ACC112 (cell line): ENCODE measurements around the gene NAP1L3.

Experiments used
- H2AFZ ChIP-seq: fragments of 200-600 bp; sonication (generic); one replicate; pipeline ENCODE4 v1.6.0; 2017; ENCODE audit warnings: antibody characterized with exemption, low read length; ENCODE audit not compliant: unreplicated experiment
- H3K27ac ChIP-seq: fragments of 200-600 bp; sonication (generic); 2 replicates; pipeline ENCODE4 v1.5.1; 2014; ENCODE audit warnings: low read depth, mild to moderate bottlenecking, antibody characterized with exemption, low read length, moderate library complexity
- H3K27me3 ChIP-seq: fragments of 200-600 bp; sonication (generic); 2 replicates; pipeline ENCODE4 v1.6.1; 2014; ENCODE audit warnings: mild to moderate bottlenecking, antibody characterized with exemption, low read length, moderate library complexity, mixed read lengths; ENCODE audit not compliant: insufficient read depth
- H3K36me3 ChIP-seq: fragments of 200-600 bp; sonication (generic); 2 replicates; pipeline ENCODE4 v1.6.1; 2016; ENCODE audit warnings: mild to moderate bottlenecking, antibody characterized with exemption, low read length, moderate library complexity, mixed read lengths; ENCODE audit not compliant: insufficient read depth
- H3K4me1 ChIP-seq: fragments of 200-600 bp; sonication (generic); one replicate; pipeline ENCODE4 v1.6.1; 2016; ENCODE audit warnings: low read length, mixed read lengths; ENCODE audit not compliant: insufficient read depth, unreplicated experiment, control insufficient read depth
- H3K4me3 ChIP-seq: fragments of 200-600 bp; sonication (generic); 2 replicates; pipeline ENCODE4 v1.5.1; 2014; ENCODE audit warnings: mild to moderate bottlenecking, low read depth, low read length
- H3K79me2 ChIP-seq: fragments of 200-600 bp; sonication (generic); one replicate; pipeline ENCODE4 v1.6.0; 2016; ENCODE audit warnings: low read length; ENCODE audit not compliant: control insufficient read depth, unreplicated experiment, insufficient read depth

The NAP1L3 gene, protein sequence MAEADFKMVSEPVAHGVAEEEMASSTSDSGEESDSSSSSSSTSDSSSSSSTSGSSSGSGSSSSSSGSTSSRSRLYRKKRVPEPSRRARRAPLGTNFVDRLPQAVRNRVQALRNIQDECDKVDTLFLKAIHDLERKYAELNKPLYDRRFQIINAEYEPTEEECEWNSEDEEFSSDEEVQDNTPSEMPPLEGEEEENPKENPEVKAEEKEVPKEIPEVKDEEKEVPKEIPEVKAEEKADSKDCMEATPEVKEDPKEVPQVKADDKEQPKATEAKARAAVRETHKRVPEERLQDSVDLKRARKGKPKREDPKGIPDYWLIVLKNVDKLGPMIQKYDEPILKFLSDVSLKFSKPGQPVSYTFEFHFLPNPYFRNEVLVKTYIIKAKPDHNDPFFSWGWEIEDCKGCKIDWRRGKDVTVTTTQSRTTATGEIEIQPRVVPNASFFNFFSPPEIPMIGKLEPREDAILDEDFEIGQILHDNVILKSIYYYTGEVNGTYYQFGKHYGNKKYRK

DNA sequence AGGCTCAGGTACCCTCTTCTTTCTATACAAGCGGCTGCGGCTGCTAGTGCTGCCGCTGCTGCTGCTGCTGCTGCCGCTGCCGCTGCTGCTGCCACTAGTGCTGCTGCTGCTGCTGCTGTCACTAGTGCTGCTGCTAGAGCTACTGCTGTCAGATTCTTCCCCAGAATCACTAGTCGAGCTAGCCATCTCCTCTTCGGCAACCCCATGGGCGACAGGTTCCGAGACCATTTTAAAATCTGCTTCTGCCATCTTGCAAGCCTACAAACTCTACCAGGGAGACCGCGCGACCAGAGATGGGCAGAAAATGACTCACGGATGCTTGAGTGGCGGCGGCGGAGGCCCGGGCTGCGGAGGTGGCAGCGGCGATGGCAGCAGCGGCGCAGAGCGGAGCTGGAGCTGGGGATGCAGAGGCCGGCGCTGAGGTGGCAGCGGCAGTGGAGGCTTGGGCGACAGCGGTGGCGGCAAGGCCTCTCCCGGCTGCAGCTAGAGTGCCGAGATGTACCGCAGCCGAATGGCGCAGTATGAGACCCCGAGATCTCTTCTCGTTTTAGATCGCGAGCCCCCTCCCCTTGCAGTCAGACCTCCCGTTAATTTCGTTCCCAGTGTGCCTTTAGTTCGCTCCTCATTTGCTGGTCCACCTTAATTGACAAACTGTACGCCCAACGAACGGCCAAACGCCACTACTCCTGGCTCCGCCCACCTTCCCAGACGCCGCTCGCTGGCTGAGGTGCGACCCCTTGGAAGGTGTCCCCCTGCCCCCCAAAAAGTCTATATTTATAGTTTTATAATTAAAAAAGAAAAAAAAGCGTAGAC lies at the start of gene NAP1L3:
Gene NAP1L3, minus strand, starts transcription at position 523 of the 813 bp plus-strand sequence. Its CDS starts 274 bp downstream, at position 249.
- no peak within 1 kb of the TSS for H3K4me3 ChIP-seq
- H3K36me3 ChIP-seq: no peaks in the 10 kb centered on the region
- H3K27ac ChIP-seq: no peak within 1 kb of the TSS
- no peaks in the 10 kb centered on the region for H3K79me2 ChIP-seq
- H3K4me1 ChIP-seq: no peaks in the 10 kb centered on the region
- peaks cover 4% of the 10 kb centered on the region; the same call in 1 of the 2 replicates for H3K27me3 ChIP-seq
- H2AFZ ChIP-seq: no peak within 1 kb of the TSS

DNA sequence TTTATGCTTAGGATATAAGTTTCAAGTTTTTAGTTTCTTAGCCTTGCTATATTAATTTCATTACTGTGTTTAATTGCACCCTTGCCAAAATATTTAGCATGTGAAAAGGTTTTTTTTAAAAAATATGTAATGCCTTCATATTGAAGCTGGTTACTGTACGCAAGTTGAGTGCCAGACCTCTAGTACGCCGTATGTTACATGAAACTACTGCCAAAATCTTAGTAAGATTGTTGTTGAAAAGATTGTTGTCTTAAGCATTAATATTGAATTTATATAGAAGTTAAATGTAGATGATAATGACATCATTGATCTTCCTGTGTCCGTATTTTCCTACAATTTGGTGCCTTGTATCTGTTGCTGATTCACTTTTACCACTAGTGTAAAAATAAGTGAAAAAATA lies 37.7 kb upstream of the NAP1L3 start:
- no peak overlapping the region for H3K4me3 ChIP-seq

DNA sequence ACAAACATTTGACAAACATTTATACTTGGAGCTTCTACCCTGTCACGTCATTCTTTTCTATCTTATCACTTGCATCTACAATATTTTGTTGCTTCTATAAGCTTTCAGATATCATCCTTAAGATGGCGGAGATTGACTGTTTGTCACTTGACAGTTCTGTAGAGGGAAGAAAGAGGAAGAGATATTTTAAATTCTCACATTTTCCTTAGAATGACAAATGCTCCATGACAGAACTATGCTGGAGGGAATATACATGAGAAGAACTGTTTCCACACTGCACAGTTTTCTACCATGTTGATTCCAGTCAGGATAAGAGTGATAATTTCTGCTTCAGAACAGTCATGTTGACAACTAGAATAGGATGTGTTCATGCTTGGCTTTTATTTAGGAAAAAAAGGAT lies 30.3 kb upstream of the NAP1L3 start:
- Histone ChIP-seq H3K4me3 (no peak overlapping the region), H2AFZ (no peak overlapping the region), H3K27me3 (no peaks in the 10 kb centered on the region), H3K36me3 (no peaks in the 10 kb centered on the region), H3K27ac (no peak overlapping the region), H3K79me2 (no peaks in the 10 kb centered on the region), H3K4me1 (no peaks in the 10 kb centered on the region)

More for the DNA sequence above, 37.7 kb upstream of the NAP1L3 start:
- H3K27ac ChIP-seq: no peak overlapping the region
- no peaks in the 10 kb centered on the region for H3K79me2 ChIP-seq
- H3K4me1 ChIP-seq: no peaks in the 10 kb centered on the region
- no peaks in the 10 kb centered on the region for H3K36me3 ChIP-seq
- H3K27me3 ChIP-seq: no peaks in the 10 kb centered on the region
- H2AFZ ChIP-seq: no peak overlapping the region

DNA sequence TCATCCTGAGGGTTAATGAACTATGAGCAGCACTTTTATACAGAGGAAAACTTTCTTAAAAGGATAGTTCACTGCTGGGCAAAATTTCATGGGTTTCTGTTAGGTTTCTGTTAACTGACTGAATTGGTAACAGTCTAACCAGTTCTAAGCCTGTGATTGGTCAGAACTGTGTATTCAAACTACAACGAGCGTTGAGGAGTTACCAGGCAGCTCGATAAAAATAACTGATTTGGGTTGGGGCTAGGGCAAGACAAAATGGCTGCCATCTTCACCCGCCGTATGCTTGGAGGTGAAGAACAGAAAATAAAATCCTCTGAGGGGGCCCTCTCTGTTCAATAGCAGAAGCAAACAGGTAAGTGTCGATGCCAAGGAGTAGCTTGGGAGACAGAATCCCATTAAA lies 22.6 kb upstream of the NAP1L3 start:
- Histone ChIP-seq H3K36me3 (no peaks in the 10 kb centered on the region), H3K4me1 (no peaks in the 10 kb centered on the region), H3K27ac (no peak overlapping the region), H2AFZ (no peak overlapping the region), H3K27me3 (no peaks in the 10 kb centered on the region), H3K79me2 (no peaks in the 10 kb centered on the region), H3K4me3 (no peak overlapping the region)

DNA sequence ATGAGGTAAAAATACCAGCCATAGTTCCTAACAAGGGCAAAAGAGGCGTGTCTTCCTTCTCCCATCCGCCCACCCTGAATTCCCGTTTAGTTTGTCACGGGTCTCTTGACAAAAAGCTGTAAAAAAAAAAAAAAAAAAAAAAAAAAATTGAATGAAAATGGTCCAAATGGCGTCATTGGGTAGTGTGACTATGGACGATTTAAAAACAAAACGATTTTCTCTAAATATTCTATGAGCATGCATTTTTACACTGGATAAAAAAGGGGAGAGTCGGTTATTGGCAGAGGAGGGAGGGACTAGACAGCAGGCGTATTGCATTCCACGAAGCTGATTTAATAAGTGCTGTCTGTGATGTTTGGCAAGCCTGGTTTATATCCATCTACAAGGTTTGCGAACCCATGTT lies 492 bp upstream of the NAP1L3 start, which contains the start of gene FAM133A:
Gene FAM133A, plus strand, starts transcription at position 338 of the 403 bp plus-strand sequence. CDS start 35,214 bp downstream, outside the sequence.
- H2AFZ ChIP-seq: no peak within 1 kb of the TSS

DNA sequence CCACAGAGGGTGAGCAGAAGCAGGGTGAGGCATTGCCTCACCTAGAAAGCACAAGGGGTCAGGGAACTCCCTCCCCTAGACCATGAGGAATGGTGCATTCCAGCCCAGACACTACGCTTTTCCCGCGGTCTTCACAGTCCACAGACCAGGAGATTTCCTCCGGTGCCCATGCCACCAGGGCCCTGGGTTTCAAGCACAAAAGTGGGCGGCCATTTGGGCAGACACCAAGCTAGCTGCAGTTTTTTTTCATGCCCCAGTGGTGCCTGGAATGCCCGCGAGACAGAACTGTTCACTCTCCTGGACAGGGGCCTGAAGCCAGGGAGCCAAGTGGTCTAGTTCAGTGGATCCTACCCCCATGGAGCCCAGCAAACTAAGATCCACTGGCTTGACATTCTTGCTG lies 12.8 kb downstream of the NAP1L3 start:
- no peak overlapping the region for H3K4me3 ChIP-seq
- no peaks in the 10 kb centered on the region for H3K4me1 ChIP-seq
- H3K79me2 ChIP-seq: no peaks in the 10 kb centered on the region
- no peak overlapping the region for H3K27ac ChIP-seq
- no peaks in the 10 kb centered on the region for H3K36me3 ChIP-seq
- H3K27me3 ChIP-seq: no peaks in the 10 kb centered on the region
- H2AFZ ChIP-seq: no peak overlapping the region

More for the DNA sequence above, 492 bp upstream of the NAP1L3 start, which contains the start of gene FAM133A:
- no peak within 1 kb of the TSS for H3K27ac ChIP-seq
- H3K4me1 ChIP-seq: no peaks in the 10 kb centered on the region
- H3K79me2 ChIP-seq: no peaks in the 10 kb centered on the region
- H3K27me3 ChIP-seq: peaks cover 4% of the 10 kb centered on the region; the same call in 1 of the 2 replicates
- H3K4me3 ChIP-seq: no peak within 1 kb of the TSS
- no peaks in the 10 kb centered on the region for H3K36me3 ChIP-seq

DNA sequence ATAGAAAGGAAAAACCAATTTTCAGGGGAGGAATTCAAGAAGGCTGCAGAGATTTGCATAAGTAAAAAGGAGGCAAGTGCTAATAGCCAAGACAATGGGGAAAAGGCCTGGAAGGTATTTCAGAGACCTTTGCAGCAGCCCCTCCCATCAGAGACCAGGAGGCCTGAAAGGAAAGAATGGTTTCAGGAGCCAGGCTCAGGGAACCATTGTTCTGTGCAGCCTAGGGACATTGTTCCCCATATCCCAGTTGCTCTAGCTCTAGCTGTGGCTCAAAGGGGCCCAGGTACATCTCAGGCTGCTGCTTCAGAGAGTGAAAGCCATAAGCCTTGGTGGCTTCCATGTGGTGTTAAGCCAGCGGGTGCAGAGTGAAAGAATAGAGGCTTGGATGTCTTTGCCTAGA lies 24.0 kb downstream of the NAP1L3 start:
- H3K36me3 ChIP-seq: no peaks in the 10 kb centered on the region
- H2AFZ ChIP-seq: no peak overlapping the region
- H3K4me3 ChIP-seq: no peak overlapping the region
- no peaks in the 10 kb centered on the region for H3K4me1 ChIP-seq
- no peak overlapping the region for H3K27ac ChIP-seq
- no peaks in the 10 kb centered on the region for H3K27me3 ChIP-seq
- H3K79me2 ChIP-seq: no peaks in the 10 kb centered on the region

DNA sequence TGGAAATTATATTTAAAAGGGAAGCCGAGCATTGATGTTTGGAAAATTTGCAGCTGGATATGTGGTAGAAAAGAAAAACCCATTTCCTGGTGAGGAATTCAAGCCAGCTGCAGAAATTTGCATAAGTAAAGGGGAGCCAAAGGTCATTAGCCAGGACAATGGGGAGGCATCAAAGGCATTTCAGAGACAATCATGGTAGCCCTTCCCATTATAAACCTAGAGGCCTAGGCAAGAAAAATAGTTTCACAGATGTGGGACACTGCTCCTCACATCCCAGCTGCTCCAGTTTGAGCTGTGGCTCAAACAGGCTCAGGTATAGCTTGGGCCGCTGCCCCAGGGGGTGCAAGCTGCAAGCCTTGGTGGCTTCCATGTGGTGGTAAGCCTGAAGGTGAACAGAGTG lies 35.8 kb downstream of the NAP1L3 start:
- H3K4me3 ChIP-seq: no peak overlapping the region
- no peak overlapping the region for H3K27ac ChIP-seq
- no peaks in the 10 kb centered on the region for H3K36me3 ChIP-seq
- no peak overlapping the region for H2AFZ ChIP-seq
- no peaks in the 10 kb centered on the region for H3K4me1 ChIP-seq
- H3K79me2 ChIP-seq: no peaks in the 10 kb centered on the region
- H3K27me3 ChIP-seq: no peaks in the 10 kb centered on the region
